Naive B cell (primary cell): ENCODE data around the gene DRD2. TPM values are rescaled to one million over a fixed set of nuclear protein-coding genes. Genes with fewer than 3 reads are reported as not detected.

Experiments
- ATAC-seq, 2 donors: fragments of 150-1000 bp; cut with Tn5 transposase; 2 replicates each; pipeline ENCODE4 v1.10.0; 2021; ENCODE audit warnings: low read depth in 2 of 2, mild to moderate bottlenecking in 2 of 2, moderate library complexity in 2 of 2
- DNase-seq: peaks from one replicate; pipeline ENCODE4 v3.0.0; 2022
- H3K27ac Mint-ChIP-seq, 6 donors: one replicate each; pipeline ENCODE4 v1.8.0; 2020 to 2022; ENCODE audit warnings: mild to moderate bottlenecking in 6 of 6, mixed read lengths in 6 of 6, moderate library complexity in 5 of 6, inconsistent platforms in 2 of 6
- H3K27me3 Mint-ChIP-seq, 3 donors: one replicate each; pipeline ENCODE4 v1.8.0; 2021 to 2022; ENCODE audit warnings: mixed read lengths in 3 of 3, mild to moderate bottlenecking in 1 of 3
- H3K36me3 Mint-ChIP-seq, 2 donors: one replicate each; pipeline ENCODE4 v1.8.0; 2020 to 2022; ENCODE audit warnings: mixed read lengths in 2 of 2, inconsistent platforms in 1 of 2, mild to moderate bottlenecking in 1 of 2
- H3K4me1 Mint-ChIP-seq, 3 donors: one replicate each; pipeline ENCODE4 v1.8.0; 2020 to 2022; ENCODE audit warnings: mixed read lengths in 3 of 3, inconsistent platforms in 1 of 3, mild to moderate bottlenecking in 1 of 3, moderate library complexity in 1 of 3
- H3K4me3 Mint-ChIP-seq, 8 donors: one replicate each; pipeline ENCODE4 v1.8.0; 2020 to 2022; ENCODE audit warnings: mild to moderate bottlenecking in 8 of 8, mixed read lengths in 8 of 8, moderate library complexity in 8 of 8, inconsistent platforms in 2 of 8
- H3K9me3 Mint-ChIP-seq, 7 donors: one replicate each; pipeline ENCODE4 v1.8.0; 2020 to 2022; ENCODE audit warnings: mixed read lengths in 7 of 7, mild to moderate bottlenecking in 5 of 7, inconsistent platforms in 2 of 7, moderate library complexity in 1 of 7
- polyA plus RNA-seq, 6 donors: library from polyadenylated mRNA; unstranded; fragments of 300-500 nt; fragmentation: Illumina TruSeq; gene quantifications; one replicate each; pipeline ENCODE4 v1.2.3, GENCODE V29; 2021; ENCODE audit warnings: low read depth in 6 of 6

The DRD2 gene
- polyA plus RNA-seq, 6 donors from 2014 or later, result not detected

- ATAC-seq (no peak), DNase-seq (no peak)
- peaks cover 0 to 6% (median 0%) of the 10 kb centered on the region in 3 donors for H3K4me1 Mint-ChIP-seq
- H3K9me3 Mint-ChIP-seq, result peaks cover 0 to 3% (median 0%) of the 10 kb centered on the region in 7 donors
- H3K36me3 Mint-ChIP-seq, result no peaks in the 10 kb centered on the region
- H3K4me3 Mint-ChIP-seq, result no peak overlapping the region
- no peak overlapping the region for H3K27ac Mint-ChIP-seq
- H3K27me3 Mint-ChIP-seq, result peaks cover 9 to 33% (median 33%) of the 10 kb centered on the region in 3 donors
These were observed 29.4 kb upstream of the DRD2 start for GRCh38 chr11:113504586-113504985.

GRCh38 chr11:113504071-113504470, 28.9 kb upstream of the DRD2 start:
- H3K4me1 Mint-ChIP-seq, result peaks cover 0 to 6% (median 0%) of the 10 kb centered on the region in 3 donors
- no peaks in the 10 kb centered on the region for H3K36me3 Mint-ChIP-seq
- H3K4me3 Mint-ChIP-seq, result no peak overlapping the region
- H3K9me3 Mint-ChIP-seq, result peaks cover 0 to 2% (median 0%) of the 10 kb centered on the region in 7 donors
- DNase-seq (no peak), ATAC-seq (no peak)
- no peak overlapping the region for H3K27ac Mint-ChIP-seq
- H3K27me3 Mint-ChIP-seq, result peaks cover 8 to 33% (median 28%) of the 10 kb centered on the region in 3 donors

- no peaks in the 10 kb centered on the region for H3K36me3 Mint-ChIP-seq
- ATAC-seq, result no peak
- H3K9me3 Mint-ChIP-seq, result peaks cover 0 to 1% (median 0%) of the 10 kb centered on the region in 7 donors
- H3K27ac Mint-ChIP-seq, result peak overlapping the region in 1 of 6 donors; percentile 31
- no peak overlapping the region for H3K4me3 Mint-ChIP-seq
- DNase-seq, result no peak
- H3K27me3 Mint-ChIP-seq, result peaks cover 9 to 26% (median 23%) of the 10 kb centered on the region in 3 donors
- peaks cover 0 to 13% (median 8%) of the 10 kb centered on the region in 3 donors for H3K4me1 Mint-ChIP-seq
These were observed 22.1 kb upstream of the DRD2 start for GRCh38 chr11:113497066-113497910.

- ATAC-seq, result no peak
- Mint-ChIP-seq H3K36me3 (no peaks in the 10 kb centered on the region), H3K9me3 (peaks cover 0 to 1% (median 0%) of the 10 kb centered on the region in 7 donors), H3K4me3 (no peak overlapping the region), H3K27ac (peak overlapping the region in 1 of 6 donors; percentile 18), H3K27me3 (peaks cover 9 to 26% (median 23%) of the 10 kb centered on the region in 3 donors), H3K4me1 (peaks cover 0 to 9% (median 8%) of the 10 kb centered on the region in 3 donors)
- DNase-seq, result no peak
These were observed 20.9 kb upstream of the DRD2 start for GRCh38 chr11:113496026-113496651.

GRCh38 chr11:113494021-113494420, 18.8 kb upstream of the DRD2 start:
- peak overlapping the region in 1 of 6 donors; percentile 16 for H3K27ac Mint-ChIP-seq
- no peak overlapping the region for H3K4me3 Mint-ChIP-seq
- DNase-seq, result no peak
- H3K36me3 Mint-ChIP-seq, result no peaks in the 10 kb centered on the region
- peaks cover 0 to 1% (median 0%) of the 10 kb centered on the region in 7 donors for H3K9me3 Mint-ChIP-seq
- no peak for ATAC-seq
- peaks cover 9 to 23% (median 21%) of the 10 kb centered on the region in 3 donors for H3K27me3 Mint-ChIP-seq
- H3K4me1 Mint-ChIP-seq, result peaks cover 0 to 9% (median 8%) of the 10 kb centered on the region in 3 donors

GRCh38 chr11:113493206-113493605, 18.0 kb upstream of the DRD2 start:
- Mint-ChIP-seq H3K36me3 (no peaks in the 10 kb centered on the region), H3K4me3 (peak overlapping the region in 1 of 8 donors; percentile 11), H3K9me3 (peaks cover 0 to 1% (median 0%) of the 10 kb centered on the region in 7 donors), H3K27me3 (peaks cover 9 to 23% (median 21%) of the 10 kb centered on the region in 3 donors), H3K4me1 (peaks cover 0 to 9% (median 8%) of the 10 kb centered on the region in 3 donors), H3K27ac (peak overlapping the region in 1 of 6 donors; percentile 26)
- DNase-seq (no peak), ATAC-seq (peak; percentile 37 to 62)

- H3K27me3 Mint-ChIP-seq, result peaks cover 7 to 11% (median 8%) of the 10 kb centered on the region in 3 donors
- DNase-seq (no peak), ATAC-seq (no peak)
- no peak overlapping the region for H3K4me3 Mint-ChIP-seq
- no peaks in the 10 kb centered on the region for H3K36me3 Mint-ChIP-seq
- no peak overlapping the region for H3K27ac Mint-ChIP-seq
- peaks cover 0 to 4% (median 0%) of the 10 kb centered on the region in 7 donors for H3K9me3 Mint-ChIP-seq
- peaks cover 0 to 9% (median 8%) of the 10 kb centered on the region in 3 donors for H3K4me1 Mint-ChIP-seq
These were observed 13.7 kb upstream of the DRD2 start for GRCh38 chr11:113488931-113489351.

GRCh38 chr11:113487622-113488021, 12.4 kb upstream of the DRD2 start:
- H3K4me1 Mint-ChIP-seq, result no peaks in the 10 kb centered on the region

GRCh38 chr11:113484223-113484622, 9.0 kb upstream of the DRD2 start:
- no peak overlapping the region for H3K4me3 Mint-ChIP-seq
- H3K27ac Mint-ChIP-seq, result peak overlapping the region in 1 of 6 donors; percentile 13
- DNase-seq (no peak), ATAC-seq (no peak)
- H3K27me3 Mint-ChIP-seq, result peaks cover 21 to 50% (median 36%) of the 10 kb centered on the region in 3 donors
- no peaks in the 10 kb centered on the region for H3K36me3 Mint-ChIP-seq
- no peaks in the 10 kb centered on the region for H3K4me1 Mint-ChIP-seq
- peaks cover 0 to 4% (median 0%) of the 10 kb centered on the region in 7 donors for H3K9me3 Mint-ChIP-seq

More at GRCh38 chr11:113487622-113488021, 12.4 kb upstream of the DRD2 start:
- H3K4me3 Mint-ChIP-seq, result no peak overlapping the region
- peaks cover 0 to 4% (median 0%) of the 10 kb centered on the region in 7 donors for H3K9me3 Mint-ChIP-seq
- no peak overlapping the region for H3K27ac Mint-ChIP-seq
- H3K36me3 Mint-ChIP-seq, result no peaks in the 10 kb centered on the region
- peaks cover 7 to 18% (median 8%) of the 10 kb centered on the region in 3 donors for H3K27me3 Mint-ChIP-seq
- DNase-seq (no peak), ATAC-seq (no peak)

GRCh38 chr11:113481672-113482071, 6.5 kb upstream of the DRD2 start:
- no peak for DNase-seq
- H3K27ac Mint-ChIP-seq, result no peak overlapping the region
- H3K4me1 Mint-ChIP-seq, result no peaks in the 10 kb centered on the region
- H3K27me3 Mint-ChIP-seq, result peaks cover 44 to 76% (median 59%) of the 10 kb centered on the region in 3 donors
- peaks cover 0 to 4% (median 0%) of the 10 kb centered on the region in 7 donors for H3K9me3 Mint-ChIP-seq
- no peak for ATAC-seq
- no peak overlapping the region for H3K4me3 Mint-ChIP-seq
- no peaks in the 10 kb centered on the region for H3K36me3 Mint-ChIP-seq

GRCh38 chr11:113481226-113481625, 6.0 kb upstream of the DRD2 start:
- Mint-ChIP-seq H3K9me3 (peaks cover 0 to 4% (median 0%) of the 10 kb centered on the region in 7 donors), H3K4me1 (peaks cover 0 to under 1% (median 0%) of the 10 kb centered on the region in 3 donors), H3K27ac (no peak overlapping the region), H3K36me3 (no peaks in the 10 kb centered on the region), H3K27me3 (peaks cover 48 to 80% (median 64%) of the 10 kb centered on the region in 3 donors), H3K4me3 (no peak overlapping the region)
- ATAC-seq, result no peak
- DNase-seq, result no peak

- no peak for ATAC-seq
- no peak for DNase-seq
- Mint-ChIP-seq H3K9me3 (peaks cover 0 to 6% (median 2%) of the 10 kb centered on the region in 7 donors), H3K4me3 (no peak overlapping the region), H3K4me1 (peaks cover 8 to 11% (median 9%) of the 10 kb centered on the region in 3 donors), H3K27ac (no peak overlapping the region), H3K36me3 (peaks cover 0 to 6% of the 10 kb centered on the region in 2 donors), H3K27me3 (peaks cover 68 to 87% (median 82%) of the 10 kb centered on the region in 3 donors)
These were observed 2.1 kb upstream of the DRD2 start for GRCh38 chr11:113477321-113477720.

- Mint-ChIP-seq H3K27me3 (peaks cover 76 to 87% (median 83%) of the 10 kb centered on the region in 3 donors), H3K4me1 (peaks cover 8 to 11% (median 9%) of the 10 kb centered on the region in 3 donors), H3K36me3 (peaks cover 0 to 6% of the 10 kb centered on the region in 2 donors), H3K4me3 (peak overlapping the region in 1 of 8 donors; percentile 25), H3K27ac (no peak overlapping the region), H3K9me3 (peaks cover 0 to 6% (median 2%) of the 10 kb centered on the region in 7 donors)
- ATAC-seq, result no peak
- no peak for DNase-seq
These were observed 1.4 kb upstream of the DRD2 start for GRCh38 chr11:113476553-113476952.
